Activated CD8-positive, alpha-beta T cell treated with anti-CD3 and anti-CD28 coated beads for 36 hours (primary cell): Measurements from ENCODE around the gene NLGN1. TPM values are rescaled to one million over a fixed set of nuclear protein-coding genes. Genes with fewer than 3 reads are reported as not detected.

ENCODE experiments used
- ATAC-seq: fragments of 200-7000 bp; cut with Tn5 transposase; one replicate; pipeline ENCODE4 v1.10.0; 2021; ENCODE audit warnings: mild to moderate bottlenecking, moderate library complexity
- CTCF ChIA-PET: fragments of 350-600 bp; sonication (Branson Sonifier 250); formaldehyde crosslinking; loops from one replicate; lab custom pipeline; 2021; ENCODE audit warnings: antibody characterized with exemption; lab: Charles Lee
- POLR2A ChIA-PET: fragments of 350-600 bp; sonication (Branson Sonifier 250); formaldehyde crosslinking; loops from one replicate; lab custom pipeline; 2021; ENCODE audit warnings: antibody characterized with exemption; lab: Charles Lee
- DNase-seq: peaks from one replicate; pipeline ENCODE4 v3.0.0-alpha.2; 2020
- H3K27ac Mint-ChIP-seq: one replicate; pipeline ENCODE4 v1.8.0; 2021; ENCODE audit warnings: mild to moderate bottlenecking, mixed read lengths
- H3K27me3 Mint-ChIP-seq: one replicate; pipeline ENCODE4 v1.8.0; 2021; ENCODE audit warnings: mixed read lengths
- H3K36me3 Mint-ChIP-seq: one replicate; pipeline ENCODE4 v1.8.0; 2021; ENCODE audit warnings: low read depth, mixed read lengths
- H3K4me1 Mint-ChIP-seq: one replicate; pipeline ENCODE4 v1.8.0; 2021; ENCODE audit warnings: low read depth, mixed read lengths
- H3K4me3 Mint-ChIP-seq: one replicate; pipeline ENCODE4 v1.8.0; 2021; ENCODE audit warnings: mild to moderate bottlenecking, moderate library complexity, mixed read lengths
- H3K9me3 Mint-ChIP-seq: one replicate; pipeline ENCODE4 v1.8.0; 2021; ENCODE audit warnings: mixed read lengths
- intact Hi-C: fragments of 100-400 bp; cut with micrococcal nuclease; formaldehyde crosslinking; loops from one replicate; pipeline ENCODE4 v1.10.0; 2022
- total RNA-seq, 2 experiments: library from RNA; stranded (reverse); gene quantifications; one replicate each; pipeline ENCODE4 v1.2.3, GENCODE V29; 2021
- TF ChIP-seq, protein P1 (sequence below): fragments of 200-600 bp; IDR thresholded peaks from one replicate; pipeline ENCODE4 v1.8.0; 2022; ENCODE audit warnings: antibody characterized with exemption, mild to moderate bottlenecking

NLGN1 gene
- total RNA-seq, 2 experiments from 2014 or later, result not detected

GRCh38 chr3:174329321-174329720, 931.8 kb downstream of the NLGN1 start:
- ChIA-PET CTCF (no interaction called here), POLR2A (no interaction called here)
- DNase-seq (no peak), ATAC-seq (no peak)
- Mint-ChIP-seq H3K4me1 (no peaks in the 10 kb centered on the region), H3K27me3 (no peaks in the 10 kb centered on the region), H3K4me3 (no peak overlapping the region), H3K27ac (no peak overlapping the region), H3K9me3 (peaks cover 7% of the 10 kb centered on the region), H3K36me3 (no peaks in the 10 kb centered on the region)
- TF ChIP-seq, protein P1, sequence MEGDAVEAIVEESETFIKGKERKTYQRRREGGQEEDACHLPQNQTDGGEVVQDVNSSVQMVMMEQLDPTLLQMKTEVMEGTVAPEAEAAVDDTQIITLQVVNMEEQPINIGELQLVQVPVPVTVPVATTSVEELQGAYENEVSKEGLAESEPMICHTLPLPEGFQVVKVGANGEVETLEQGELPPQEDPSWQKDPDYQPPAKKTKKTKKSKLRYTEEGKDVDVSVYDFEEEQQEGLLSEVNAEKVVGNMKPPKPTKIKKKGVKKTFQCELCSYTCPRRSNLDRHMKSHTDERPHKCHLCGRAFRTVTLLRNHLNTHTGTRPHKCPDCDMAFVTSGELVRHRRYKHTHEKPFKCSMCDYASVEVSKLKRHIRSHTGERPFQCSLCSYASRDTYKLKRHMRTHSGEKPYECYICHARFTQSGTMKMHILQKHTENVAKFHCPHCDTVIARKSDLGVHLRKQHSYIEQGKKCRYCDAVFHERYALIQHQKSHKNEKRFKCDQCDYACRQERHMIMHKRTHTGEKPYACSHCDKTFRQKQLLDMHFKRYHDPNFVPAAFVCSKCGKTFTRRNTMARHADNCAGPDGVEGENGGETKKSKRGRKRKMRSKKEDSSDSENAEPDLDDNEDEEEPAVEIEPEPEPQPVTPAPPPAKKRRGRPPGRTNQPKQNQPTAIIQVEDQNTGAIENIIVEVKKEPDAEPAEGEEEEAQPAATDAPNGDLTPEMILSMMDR, result no peak
- intact Hi-C loops, result no loop called here

- H3K36me3 Mint-ChIP-seq, result no peaks in the 10 kb centered on the region
- no peak overlapping the region for H3K27ac Mint-ChIP-seq
- H3K27me3 Mint-ChIP-seq, result no peaks in the 10 kb centered on the region
- no peak overlapping the region for H3K4me3 Mint-ChIP-seq
- no peak for ATAC-seq
- intact Hi-C loops, result no loop called here
- TF ChIP-seq, protein P1, result no peak
- CTCF ChIA-PET, result no interaction called here
- DNase-seq, result no peak
- peaks cover 7% of the 10 kb centered on the region for H3K9me3 Mint-ChIP-seq
- no peaks in the 10 kb centered on the region for H3K4me1 Mint-ChIP-seq
- POLR2A ChIA-PET, result no interaction called here
Measured at GRCh38 chr3:174330303-174330702, 932.8 kb downstream of the NLGN1 start.

- H3K27me3 Mint-ChIP-seq, result no peaks in the 10 kb centered on the region
- no peaks in the 10 kb centered on the region for H3K4me1 Mint-ChIP-seq
- TF ChIP-seq, protein P1, result no peak
- ChIA-PET POLR2A (no interaction called here), CTCF (no interaction called here)
- H3K4me3 Mint-ChIP-seq, result no peak overlapping the region
- no peak overlapping the region for H3K27ac Mint-ChIP-seq
- no peaks in the 10 kb centered on the region for H3K36me3 Mint-ChIP-seq
- DNase-seq (no peak), ATAC-seq (no peak)
- peaks cover 7% of the 10 kb centered on the region for H3K9me3 Mint-ChIP-seq
- intact Hi-C loops, result no loop called here
Measured at GRCh38 chr3:174331095-174331800, 933.7 kb downstream of the NLGN1 start.

DNA sequence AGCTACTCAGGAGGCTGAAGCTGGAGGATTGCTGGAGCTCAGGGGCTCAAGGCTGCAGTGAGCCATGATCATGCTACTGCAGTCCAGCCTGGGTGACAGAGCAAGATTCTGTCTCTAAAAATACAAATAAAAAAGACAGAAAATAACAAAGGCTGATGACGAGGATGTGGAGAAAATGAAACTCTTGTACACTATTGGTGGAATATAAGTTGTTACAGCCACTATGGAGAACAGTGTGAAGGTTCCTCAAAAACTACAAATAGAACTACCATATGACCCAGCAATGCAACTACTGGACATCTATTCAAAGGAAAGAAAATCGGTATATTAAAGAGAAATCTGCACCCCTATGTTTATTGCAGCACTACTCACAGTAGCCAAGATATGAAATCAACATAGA, 934.8 kb downstream of the NLGN1 start:
- no peak for ATAC-seq
- H3K27ac Mint-ChIP-seq, result no peak overlapping the region
- peaks cover 7% of the 10 kb centered on the region for H3K9me3 Mint-ChIP-seq
- TF ChIP-seq, protein P1, result no peak
- no peak overlapping the region for H3K4me3 Mint-ChIP-seq
- H3K27me3 Mint-ChIP-seq, result no peaks in the 10 kb centered on the region
- intact Hi-C loops, result no loop called here
- ChIA-PET POLR2A (no interaction called here), CTCF (interaction anchor here (0.7 kb wide), 1 partner anchor 1151 kb away, joined by 3 read pairs; no protein-coding TSS in a partner anchor)
- H3K4me1 Mint-ChIP-seq, result no peaks in the 10 kb centered on the region
- DNase-seq, result no peak
- no peaks in the 10 kb centered on the region for H3K36me3 Mint-ChIP-seq

GRCh38 chr3:174333640-174334039, 936.1 kb downstream of the NLGN1 start:
- CTCF ChIA-PET, result no interaction called here
- intact Hi-C loops, result no loop called here
- H3K36me3 Mint-ChIP-seq, result no peaks in the 10 kb centered on the region
- TF ChIP-seq, protein P1, result no peak
- no peaks in the 10 kb centered on the region for H3K4me1 Mint-ChIP-seq
- ATAC-seq (no peak), DNase-seq (no peak)
- POLR2A ChIA-PET, result no interaction called here
- H3K4me3 Mint-ChIP-seq, result no peak overlapping the region
- no peaks in the 10 kb centered on the region for H3K27me3 Mint-ChIP-seq
- H3K9me3 Mint-ChIP-seq, result peaks cover 7% of the 10 kb centered on the region
- no peak overlapping the region for H3K27ac Mint-ChIP-seq
